Right ventricle myocardium superior (tissue), 1 donor: Measurements from ENCODE around the gene OPCML. TPM values are rescaled to one million over a fixed set of nuclear protein-coding genes. Genes with fewer than 3 reads are reported as not detected.

ENCODE experiments used
- ATAC-seq: fragments of 200-7000 bp; cut with Tn5 transposase; one replicate; pipeline ENCODE4 v1.9.1; 2020; ENCODE audit warnings: mild to moderate bottlenecking; ENCODE audit not compliant: poor library complexity
- DNase-seq: peaks from one replicate; pipeline ENCODE4 v3.0.0-alpha.2; 2020
- intact Hi-C: fragments of 100-400 bp; cut with DNase I; formaldehyde crosslinking; loops from one replicate; pipeline ENCODE4 v1.11.2; 2022
- total RNA-seq: library from RNA; stranded (reverse); fragmentation: NEBNext Ultra II Directional; extraction: Animal tissue kit (Norgen Biotek cat#: 25700); gene quantifications from one replicate; pipeline ENCODE4 v1.2.1, GENCODE V29; 2021
- donor health status: DM: no; HTN: yes; CAD: no; lungs with severe emphysema.

The OPCML gene
- total RNA-seq, 1 donor from 2014 or later: 0.59 TPM

DNA sequence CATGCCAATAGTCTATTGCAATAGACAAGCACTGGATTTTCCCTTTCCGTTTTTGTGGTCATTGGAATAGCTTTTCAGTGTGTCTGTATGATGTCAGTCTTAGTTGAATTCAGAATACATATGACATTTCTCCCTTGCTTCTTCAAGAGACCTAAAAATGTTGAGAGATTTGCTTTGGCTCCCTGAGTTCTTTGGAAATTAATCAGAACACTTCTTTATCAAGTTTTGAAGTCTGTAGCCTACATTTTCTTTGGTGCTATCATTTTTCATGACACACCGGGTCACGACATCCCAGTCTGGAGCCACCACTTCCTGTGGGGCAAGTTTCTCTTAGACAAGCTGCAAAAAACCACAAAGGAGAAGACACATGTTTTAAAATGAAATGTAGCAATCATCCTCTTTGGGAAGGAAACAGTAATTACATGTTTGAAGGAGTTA is 847.1 kb downstream of the OPCML start:
- intact Hi-C loops: no loop called here
- DNase-seq: no peak
- no peak for ATAC-seq

DNA sequence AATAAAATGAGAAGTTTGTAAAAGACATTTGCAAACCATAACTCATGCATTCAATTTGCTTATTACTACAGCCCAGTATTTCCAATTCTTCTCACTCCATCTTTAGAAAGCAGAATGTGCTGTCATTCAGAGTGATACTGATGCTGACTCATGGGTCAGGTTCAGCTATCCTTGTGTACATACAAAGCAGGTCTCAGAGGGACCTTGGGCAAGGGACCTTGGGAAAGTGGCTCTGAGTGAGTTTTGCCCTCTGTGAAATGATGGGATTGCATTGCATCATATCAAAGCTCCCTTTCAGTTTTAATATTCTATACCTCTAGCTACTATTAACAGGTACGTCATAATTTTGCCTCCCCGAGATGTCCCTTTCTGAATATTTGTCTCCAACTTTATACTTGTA is 848.7 kb downstream of the OPCML start:
- intact Hi-C loops: no loop called here
- ATAC-seq (no peak), DNase-seq (no peak)

DNA sequence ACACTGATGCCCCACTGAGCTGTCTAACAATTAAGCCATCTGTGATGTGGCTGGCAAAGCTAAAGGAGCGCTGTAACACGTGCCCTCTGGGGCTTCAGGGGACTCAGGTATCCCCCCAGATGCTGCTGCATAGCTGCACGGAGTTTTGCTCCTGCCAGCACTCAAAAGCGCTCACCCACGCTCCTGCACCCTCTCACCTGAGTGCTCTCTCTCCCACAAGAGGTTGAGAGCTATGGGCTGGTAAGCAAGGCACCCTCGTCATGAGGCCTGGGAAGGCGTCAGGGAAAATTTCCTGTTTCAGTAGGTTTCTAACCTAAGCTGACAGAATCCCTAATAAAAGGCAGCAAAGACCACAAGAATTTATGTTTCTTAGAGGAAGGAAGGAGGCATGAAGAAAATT is 850.3 kb downstream of the OPCML start:
- ATAC-seq: no peak
- intact Hi-C loops: no loop called here
- DNase-seq: no peak

DNA sequence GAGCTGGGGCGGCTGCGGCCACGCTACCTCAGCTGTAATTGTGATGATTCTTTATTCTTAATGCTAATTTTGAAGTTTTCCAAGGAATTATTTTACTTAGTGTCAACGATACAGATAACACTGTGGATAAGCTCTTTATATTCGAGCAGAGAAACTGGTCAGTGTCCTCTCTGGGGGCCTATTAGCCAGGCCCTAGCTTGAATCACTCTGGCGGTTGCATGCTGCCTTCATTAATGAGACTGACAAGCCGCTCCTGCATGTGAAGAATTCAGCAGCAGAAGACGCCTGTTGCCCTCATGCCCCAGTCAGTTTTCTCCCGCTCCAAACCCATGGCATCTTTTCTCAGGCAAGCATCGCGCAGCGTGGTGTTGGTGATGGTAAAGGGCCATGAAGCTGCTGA is 851.7 kb downstream of the OPCML start:
- ATAC-seq: no peak
- no peak for DNase-seq
- intact Hi-C loops: no loop called here

DNA sequence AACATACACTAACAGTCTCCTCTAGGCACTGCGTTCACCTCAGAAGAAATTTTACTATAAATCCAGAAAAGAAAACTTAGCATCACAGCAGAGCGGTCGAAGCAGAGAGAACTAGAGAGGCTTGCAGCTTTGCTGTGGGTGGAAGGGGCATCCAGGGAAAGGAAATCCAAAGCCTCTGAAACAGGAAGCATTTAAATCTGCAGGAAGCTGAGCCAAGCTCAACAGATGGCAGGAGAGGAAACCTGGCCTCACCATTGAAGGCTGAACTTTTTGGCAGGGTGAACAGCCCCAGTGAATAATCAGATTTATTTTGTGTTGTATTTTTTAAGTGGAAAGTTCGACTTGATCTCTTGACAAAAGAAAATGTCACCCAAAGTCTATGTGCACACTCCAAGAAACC is 858.1 kb downstream of the OPCML start:
- no peak for ATAC-seq
- intact Hi-C loops: no loop called here

DNA sequence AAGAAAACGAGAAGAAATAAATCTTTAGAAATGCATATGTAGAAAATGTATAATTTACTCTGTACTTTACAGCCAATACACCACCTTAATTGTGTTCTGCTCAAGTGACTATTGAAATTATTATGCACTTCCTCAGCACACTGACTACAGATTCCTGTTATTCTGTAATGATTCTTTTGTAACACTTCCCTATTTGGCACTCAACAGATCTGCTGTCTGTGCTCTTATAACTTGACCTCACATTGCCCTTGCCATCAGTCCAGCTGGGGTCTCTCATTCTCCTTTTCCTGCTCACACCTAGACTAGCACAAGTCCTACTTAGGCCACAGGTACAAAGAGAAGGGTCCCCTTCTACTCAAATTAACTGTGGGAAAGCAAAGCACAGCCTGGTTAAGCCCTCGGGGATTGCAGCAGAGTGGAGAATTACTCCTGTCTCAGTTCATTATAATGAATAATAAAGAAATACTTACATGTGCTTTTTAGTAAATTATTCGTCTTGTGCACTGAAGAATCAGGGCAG is 860.4 kb downstream of the OPCML start:
- intact Hi-C loops: no loop called here
- DNase-seq (no peak), ATAC-seq (no peak)

More for the DNA sequence above, 858.1 kb downstream of the OPCML start:
- DNase-seq: no peak

DNA sequence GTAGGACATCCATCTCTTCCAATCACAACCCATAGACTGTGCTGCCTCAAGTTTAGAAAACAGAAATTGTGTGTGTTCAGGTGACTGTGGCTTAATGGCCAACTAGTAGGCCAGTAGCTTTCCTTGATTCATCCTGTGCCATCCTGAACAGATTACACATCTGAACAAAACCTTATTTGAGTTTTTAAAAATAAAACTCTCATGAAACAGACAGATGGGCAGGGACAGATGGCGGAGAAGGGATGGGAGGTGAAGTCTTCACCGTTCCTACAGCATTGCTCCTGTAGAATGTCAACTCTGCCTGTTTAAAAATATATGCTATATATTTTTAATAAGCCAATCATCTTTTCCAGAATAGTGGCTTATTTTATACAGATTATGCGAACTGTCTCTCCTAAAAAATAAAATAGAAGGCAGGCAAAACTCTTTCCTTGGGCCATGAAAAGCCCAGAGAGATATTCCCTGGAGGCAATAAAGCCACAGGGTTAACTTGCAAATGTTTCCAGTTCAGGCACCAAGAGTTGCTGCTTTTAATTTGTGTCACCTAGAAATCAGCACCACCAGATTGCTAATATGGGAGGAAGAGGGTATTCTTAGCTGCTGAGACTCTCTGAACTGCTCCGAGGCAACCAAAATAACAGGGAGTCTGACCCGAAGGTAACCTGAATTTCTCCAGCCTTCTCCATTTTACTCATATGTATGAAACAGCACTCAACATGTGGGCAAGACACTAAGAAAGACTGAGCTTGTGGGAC is 861.2 kb downstream of the OPCML start:
- no peak for DNase-seq
- intact Hi-C loops: no loop called here
- ATAC-seq: no peak

DNA sequence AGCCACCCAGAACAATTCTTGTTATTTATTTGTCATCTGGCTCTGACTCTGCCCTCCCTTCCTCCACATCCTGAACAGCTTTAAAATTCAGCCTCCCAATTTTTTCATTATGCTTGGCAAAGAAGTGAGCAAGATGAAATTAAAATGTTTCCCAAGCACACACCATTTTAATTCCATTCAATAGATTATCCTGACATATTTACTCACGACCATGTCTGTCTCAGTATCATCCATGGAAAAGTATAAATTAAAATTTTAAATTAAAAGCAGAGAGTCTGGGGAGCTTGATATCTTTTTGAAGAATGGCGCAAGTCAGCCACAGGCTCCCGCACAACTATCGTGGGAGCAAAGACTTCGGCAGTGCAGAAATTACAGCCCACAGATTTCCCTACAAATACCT is 862.4 kb downstream of the OPCML start:
- DNase-seq (no peak), ATAC-seq (no peak)
- intact Hi-C loops: no loop called here

DNA sequence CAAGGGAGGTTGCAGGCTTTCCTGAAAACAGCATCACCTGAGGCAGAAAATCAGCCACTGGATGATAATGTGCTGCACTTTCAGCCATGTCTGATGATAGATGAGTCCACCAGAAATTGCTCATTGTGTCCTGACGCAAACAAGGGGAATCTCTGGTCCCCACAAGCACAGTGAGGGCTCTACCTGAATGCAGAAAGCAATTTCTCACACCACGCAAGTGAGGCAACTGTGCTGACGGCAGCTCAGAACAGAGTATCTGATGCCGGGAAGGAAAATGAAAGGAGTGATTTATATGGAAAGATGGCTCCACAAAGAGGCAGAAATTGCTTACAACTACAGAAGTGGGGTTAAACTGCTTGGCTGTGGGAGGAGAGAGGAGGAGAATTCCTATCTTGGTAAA is 867.1 kb downstream of the OPCML start:
- intact Hi-C loops: no loop called here
- ATAC-seq: no peak
- DNase-seq: no peak

DNA sequence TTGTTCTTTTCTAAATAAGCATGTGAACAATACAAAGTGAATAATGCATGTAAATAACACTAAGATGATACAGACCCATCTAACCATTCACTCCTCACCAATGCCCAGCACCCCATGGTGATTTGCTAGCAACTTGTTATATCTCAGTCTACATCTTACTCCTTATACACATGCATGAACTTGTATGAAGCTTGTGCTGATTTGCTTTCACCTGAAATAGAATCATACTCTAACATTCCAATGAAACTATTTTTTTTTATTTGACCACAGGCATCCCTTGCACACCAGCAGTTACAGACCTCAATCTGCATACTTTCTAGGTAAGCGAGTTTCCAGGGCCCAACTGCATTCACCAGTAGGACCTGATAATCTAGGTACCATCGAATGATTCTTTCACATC is 873.6 kb downstream of the OPCML start:
- intact Hi-C loops: no loop called here
- DNase-seq: no peak
- no peak for ATAC-seq

DNA sequence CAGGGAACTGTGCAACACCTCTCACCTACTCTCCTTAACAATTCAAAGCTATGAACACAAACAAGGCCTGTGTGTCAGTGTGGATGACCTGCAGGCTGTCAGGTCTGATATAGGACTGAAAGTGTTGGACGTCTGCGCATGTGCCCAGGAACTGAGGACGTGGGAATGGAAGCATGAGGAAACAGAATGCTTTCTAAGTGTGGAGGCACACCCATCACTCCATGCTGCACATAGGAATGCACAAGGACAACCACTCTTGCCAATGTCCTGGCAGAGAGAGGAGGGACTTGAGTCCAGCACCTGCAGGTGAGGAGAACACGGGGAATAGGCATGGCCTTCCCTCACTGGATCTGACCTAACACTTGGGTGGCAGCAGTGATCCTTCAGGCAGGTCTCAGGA is 874.3 kb downstream of the OPCML start:
- DNase-seq (no peak), ATAC-seq (no peak)
- intact Hi-C loops: no loop called here

DNA sequence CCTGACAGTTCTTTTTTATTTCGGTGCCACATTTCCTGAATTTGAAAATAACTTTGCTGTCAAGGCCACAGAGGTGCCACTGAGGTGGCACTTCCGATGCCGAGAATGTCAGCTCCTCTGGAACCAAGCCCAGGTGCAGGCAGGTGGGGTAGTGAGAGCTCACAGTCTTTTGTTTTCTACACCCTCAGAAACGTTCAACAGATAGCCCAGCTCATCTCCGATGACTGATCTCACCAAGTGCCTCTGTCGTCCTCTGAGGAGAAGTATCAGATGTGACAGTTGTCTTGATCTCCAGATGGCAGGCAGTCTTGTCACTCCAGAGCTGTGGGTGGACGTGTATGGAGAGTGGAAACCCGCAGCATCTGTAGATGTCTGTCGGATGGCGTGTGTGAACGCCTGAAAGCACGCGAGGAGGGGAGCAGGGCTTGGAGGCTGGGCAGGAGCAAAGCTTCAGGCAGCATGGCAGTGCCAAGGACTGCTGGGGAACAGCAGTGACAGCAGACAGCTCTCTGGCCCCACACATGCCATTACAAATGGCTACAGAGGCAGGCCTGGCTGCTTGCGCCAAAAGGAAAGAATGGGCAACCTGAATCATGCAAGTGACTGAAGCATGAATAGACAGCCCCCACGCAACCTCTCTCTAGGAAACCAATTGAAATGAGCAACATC is 877.0 kb downstream of the OPCML start:
- DNase-seq (no peak), ATAC-seq (no peak)
- intact Hi-C loops: no loop called here

DNA sequence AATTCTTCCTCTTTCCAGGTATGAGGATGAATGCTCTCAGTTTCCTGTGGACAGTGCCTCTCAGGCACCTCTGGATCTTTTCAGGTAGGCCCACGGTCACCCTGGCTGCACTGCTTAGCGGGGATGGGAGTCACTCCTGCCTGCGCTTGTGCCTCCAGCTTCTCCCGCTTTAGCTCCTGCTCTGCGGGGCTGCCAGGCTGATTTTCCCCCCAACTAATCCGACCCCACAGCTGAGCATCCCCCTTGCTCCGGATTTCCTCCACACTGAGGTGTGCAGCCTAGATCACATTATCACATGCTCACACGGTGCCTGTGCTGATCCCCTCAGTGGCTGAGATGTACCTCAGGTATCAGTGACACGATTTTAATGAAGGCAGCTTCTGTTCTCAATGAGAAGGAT is 879.1 kb downstream of the OPCML start:
- intact Hi-C loops: no loop called here
- DNase-seq (no peak), ATAC-seq (no peak)

DNA sequence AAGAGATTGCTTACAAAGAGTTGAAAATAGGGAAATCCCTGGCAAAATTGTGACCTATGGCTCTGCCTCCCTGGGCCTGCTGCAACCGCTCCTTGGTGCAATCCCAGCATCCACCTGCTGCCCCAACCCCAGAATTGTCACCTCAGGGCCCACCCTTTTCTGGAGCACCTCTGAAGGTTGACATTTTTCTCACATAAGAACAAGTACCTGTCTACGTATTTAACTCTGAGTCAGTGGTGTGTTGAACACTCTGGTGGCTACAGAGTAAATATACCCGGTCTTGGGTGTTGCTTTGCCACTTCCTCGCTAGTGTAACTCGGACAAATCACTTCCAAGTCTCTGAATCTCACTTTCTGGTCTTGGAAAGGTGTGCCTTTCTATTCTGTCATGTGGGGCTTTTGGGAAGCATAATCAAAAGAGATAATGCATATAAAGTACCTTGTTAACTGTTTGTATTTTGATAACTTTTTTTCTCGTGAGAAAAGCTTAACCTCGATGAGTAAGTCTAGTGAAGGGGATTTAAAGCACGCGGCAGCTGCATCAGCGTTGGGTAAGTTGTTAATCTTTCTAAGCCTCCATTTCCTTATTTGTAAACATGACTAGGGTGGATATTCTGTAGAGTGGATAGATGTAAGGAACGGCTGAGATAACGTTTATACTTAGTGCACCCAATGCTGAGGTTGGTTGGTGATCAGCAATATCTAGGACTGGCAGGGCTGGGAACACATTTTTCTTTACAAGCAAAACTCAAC is 881.2 kb downstream of the OPCML start:
- no peak for DNase-seq
- intact Hi-C loops: no loop called here
- ATAC-seq: no peak

DNA sequence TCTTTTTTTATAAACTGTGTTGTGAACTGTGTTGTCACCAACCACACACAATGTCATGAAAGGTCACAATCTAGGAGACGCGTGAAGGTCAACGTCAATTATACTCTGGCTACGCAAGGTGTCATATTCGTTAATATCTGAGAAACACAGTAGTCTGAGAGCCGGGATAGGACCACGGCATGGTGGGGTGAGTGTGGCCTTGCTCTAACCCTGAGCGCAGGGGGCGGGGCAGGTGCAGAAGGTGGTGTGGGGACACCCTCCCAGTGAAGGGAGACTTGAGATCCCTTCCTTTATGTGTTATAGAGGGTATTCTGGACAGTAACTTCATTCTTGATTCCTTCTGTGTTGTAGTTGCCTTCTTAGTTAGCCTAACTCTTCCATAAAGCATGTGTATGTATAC is 883.0 kb downstream of the OPCML start:
- no peak for ATAC-seq
- intact Hi-C loops: no loop called here
- no peak for DNase-seq

DNA sequence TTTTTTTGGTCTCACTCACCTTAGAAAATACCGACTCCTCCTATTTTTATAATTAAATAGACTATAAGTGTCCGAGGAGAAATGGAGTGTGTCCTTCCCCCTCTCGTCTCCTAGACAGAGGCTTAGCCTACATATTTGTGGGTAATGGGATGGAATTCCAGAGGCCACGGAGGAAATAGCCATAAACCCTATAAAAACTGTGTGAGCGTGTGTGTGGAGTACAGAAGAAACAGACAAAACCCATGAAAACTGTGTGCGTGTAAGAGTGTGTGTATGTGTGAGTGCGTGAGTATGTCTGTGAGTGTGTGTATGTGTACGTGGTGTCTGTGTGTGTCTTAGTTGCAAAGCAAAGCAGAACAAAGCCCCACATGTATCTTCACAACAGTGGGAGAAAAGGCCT is 883.5 kb downstream of the OPCML start:
- intact Hi-C loops: no loop called here
- DNase-seq (no peak), ATAC-seq (no peak)

DNA sequence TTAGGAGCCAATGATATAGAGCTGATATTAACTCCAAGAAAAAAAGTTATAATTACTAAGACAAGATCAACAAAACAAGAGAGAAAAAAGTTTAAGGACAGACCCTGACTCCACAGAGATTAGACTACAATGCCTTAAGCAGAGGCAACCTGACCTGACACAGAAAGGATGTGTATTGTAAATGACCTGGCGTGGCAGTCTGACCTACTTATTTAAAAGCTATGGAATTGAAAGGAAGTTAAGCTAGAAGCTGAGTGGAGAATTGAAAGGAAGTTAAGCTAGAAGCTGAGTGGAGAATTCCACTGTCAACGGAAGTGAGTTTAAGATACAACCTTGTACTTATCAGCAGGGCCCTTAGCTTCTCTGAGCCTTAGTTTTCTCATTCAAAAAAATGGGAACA is 885.4 kb downstream of the OPCML start:
- intact Hi-C loops: no loop called here
- no peak for ATAC-seq
- DNase-seq: no peak

DNA sequence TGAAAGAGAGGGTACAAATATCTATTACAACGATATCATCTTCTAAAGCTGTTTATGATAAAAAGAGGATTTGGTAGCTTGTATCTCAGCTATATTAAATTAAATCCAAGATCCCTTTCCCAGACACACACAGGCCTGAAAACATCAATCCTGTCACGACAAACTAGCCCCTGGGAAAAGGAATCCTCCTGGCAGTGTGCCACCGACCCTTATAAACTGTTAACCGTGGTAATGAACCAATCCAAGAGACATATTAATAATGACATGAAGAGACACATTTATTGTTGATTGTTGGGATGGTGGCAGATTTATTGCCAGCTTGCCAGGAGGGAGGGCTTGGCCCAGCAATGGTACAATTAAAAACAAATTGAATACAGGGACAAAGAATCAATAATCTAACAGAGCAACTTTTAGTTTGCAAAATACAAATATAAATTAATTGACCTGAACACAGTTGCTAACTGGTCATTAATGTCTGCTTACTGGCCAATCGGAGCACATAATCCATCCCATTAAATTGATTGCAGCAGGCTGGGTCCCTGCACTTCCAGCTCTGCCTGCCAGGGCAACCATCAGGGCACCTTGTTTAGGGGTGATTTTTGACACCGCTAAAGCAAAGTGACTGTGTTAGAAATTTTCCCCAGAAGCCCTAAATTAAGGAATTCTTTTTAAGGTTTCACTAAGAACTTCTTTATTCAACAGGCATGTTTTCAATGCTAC is 887.6 kb downstream of the OPCML start:
- intact Hi-C loops: no loop called here
- DNase-seq (no peak), ATAC-seq (no peak)

DNA sequence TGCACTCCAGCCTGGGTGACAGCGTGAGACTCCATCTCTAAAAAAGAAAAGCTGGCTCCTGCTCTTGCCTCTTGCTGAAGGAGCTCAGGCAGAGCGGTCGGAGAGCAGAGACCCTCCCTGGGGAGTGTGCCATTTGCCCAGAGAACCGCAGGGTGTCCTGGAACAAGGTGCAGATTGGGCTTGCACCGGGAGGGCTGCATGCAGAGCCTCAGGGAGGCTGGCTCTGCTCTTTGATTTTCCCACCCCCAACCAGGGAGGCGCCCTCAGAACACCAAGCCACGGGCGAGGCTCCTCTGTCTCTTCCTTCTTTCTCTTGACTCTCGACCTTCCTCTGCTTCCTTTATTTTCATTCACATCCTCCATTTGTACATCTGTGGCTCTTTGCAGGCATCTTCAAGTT is 889.1 kb downstream of the OPCML start:
- intact Hi-C loops: no loop called here
- ATAC-seq: no peak
- no peak for DNase-seq
